ENCODE results near the gene FSIP1.

GRCh38 chr15:39796601-39797000 is 14.0 kb upstream of the FSIP1 start:
- no peak for TF ChIP-seq CTCF (IDR thresholded peaks at IDR 0.05)
- no peak for TF ChIP-seq POLR2A (IDR thresholded peaks at IDR 0.05)

All from body of pancreas (tissue), 4 donors.